ENCODE results near the gene EPB41L1.
A peak's percentile ranks its signal among the peaks of the same experiment; 100 is the strongest.

The EPB41L1 gene

GRCh38 chr20:36200451-36200850 lies 45.9 kb downstream of the EPB41L1 start:
- Histone ChIP-seq H3K36me3 (ENCODE audit: control insufficient read depth, insufficient read depth, low read length) (no peaks in the 10 kb centered on the region), H2BK120ac (ENCODE audit: low read depth, low read length) (no peak overlapping the region), H4K8ac (ENCODE audit: low read depth, low read length) (no peak overlapping the region), H3K56ac (ENCODE audit: low read length) (no peak overlapping the region), H3K18ac (ENCODE audit: low read length) (no peak overlapping the region), H3K27ac (ENCODE audit: low read depth, low read length) (no peak overlapping the region), H3K4me2 (ENCODE audit: low read length) (no peak overlapping the region), H3K4me1 (ENCODE audit: control insufficient read depth, low read depth, low read length) (no peaks in the 10 kb centered on the region), H3K79me2 (ENCODE audit: control insufficient read depth, insufficient read depth, low read length) (no peaks in the 10 kb centered on the region), H2BK15ac (replicated peaks; ENCODE audit: low read depth) (no peak overlapping the region), H3K23ac (ENCODE audit: low read length) (no peak overlapping the region), H3K79me1 (ENCODE audit: low read length) (no peaks in the 10 kb centered on the region), H2BK5ac (ENCODE audit: low read length) (no peak overlapping the region), H3K27me3 (ENCODE audit: insufficient read depth, low read length, poor library complexity) (no peaks in the 10 kb centered on the region), H2AK5ac (ENCODE audit: low read length) (no peak overlapping the region), H3K4me3 (ENCODE audit: low read length) (no peak overlapping the region), H3K9ac (ENCODE audit: low read length) (no peak overlapping the region), H4K5ac (ENCODE audit: low read length) (no peak overlapping the region), H3K4ac (ENCODE audit: low read depth, low read length) (no peak overlapping the region)
- no CpG with 5 or more reads among the region's 1 CpG for WGBS (ENCODE audit: extremely low coverage, insufficient coverage, low lambda C conversion rate)
- DNase-seq, result no peak

GRCh38 chr20:36201198-36201597 lies 46.7 kb downstream of the EPB41L1 start:
- no peak overlapping the region for H3K4ac ChIP-seq (ENCODE audit: low read depth, low read length)
- H3K4me1 ChIP-seq (ENCODE audit: control insufficient read depth, low read depth, low read length), result no peaks in the 10 kb centered on the region
- H4K5ac ChIP-seq (ENCODE audit: low read length), result no peak overlapping the region
- H2AK5ac ChIP-seq (ENCODE audit: low read length), result no peak overlapping the region
- no peak overlapping the region for H2BK120ac ChIP-seq (ENCODE audit: low read depth, low read length)
- WGBS (ENCODE audit: extremely low coverage, insufficient coverage, low lambda C conversion rate), result no CpG with 5 or more reads among the region's 4 CpGs
- H3K18ac ChIP-seq (ENCODE audit: low read length), result no peak overlapping the region
- DNase-seq, result no peak
- H3K36me3 ChIP-seq (ENCODE audit: control insufficient read depth, insufficient read depth, low read length), result no peaks in the 10 kb centered on the region
- H3K9ac ChIP-seq (ENCODE audit: low read length), result no peak overlapping the region
- no peak overlapping the region for H3K4me3 ChIP-seq (ENCODE audit: low read length)
- no peak overlapping the region for H3K23ac ChIP-seq (ENCODE audit: low read length)
- no peak overlapping the region for H3K4me2 ChIP-seq (ENCODE audit: low read length)
- no peak overlapping the region for H4K8ac ChIP-seq (ENCODE audit: low read depth, low read length)
- H3K27me3 ChIP-seq (ENCODE audit: insufficient read depth, low read length, poor library complexity), result no peaks in the 10 kb centered on the region
- no peak overlapping the region for H3K56ac ChIP-seq (ENCODE audit: low read length)
- H3K79me2 ChIP-seq (ENCODE audit: control insufficient read depth, insufficient read depth, low read length), result no peaks in the 10 kb centered on the region
- H2BK15ac ChIP-seq (replicated peaks; ENCODE audit: low read depth), result no peak overlapping the region
- no peaks in the 10 kb centered on the region for H3K79me1 ChIP-seq (ENCODE audit: low read length)
- no peak overlapping the region for H2BK5ac ChIP-seq (ENCODE audit: low read length)
- no peak overlapping the region for H3K27ac ChIP-seq (ENCODE audit: low read depth, low read length)

- no CpG with 5 or more reads among the region's 18 CpGs for WGBS (ENCODE audit: extremely low coverage, insufficient coverage, low lambda C conversion rate)
- Histone ChIP-seq H3K79me1 (ENCODE audit: low read length) (no peaks in the 10 kb centered on the region), H4K5ac (ENCODE audit: low read length) (no peak overlapping the region), H3K9ac (ENCODE audit: low read length) (no peak overlapping the region), H3K27ac (ENCODE audit: low read depth, low read length) (no peak overlapping the region), H3K18ac (ENCODE audit: low read length) (no peak overlapping the region), H3K4ac (ENCODE audit: low read depth, low read length) (no peak overlapping the region), H2BK5ac (ENCODE audit: low read length) (no peak overlapping the region), H4K8ac (ENCODE audit: low read depth, low read length) (no peak overlapping the region), H3K27me3 (ENCODE audit: insufficient read depth, low read length, poor library complexity) (no peaks in the 10 kb centered on the region), H2BK120ac (ENCODE audit: low read depth, low read length) (no peak overlapping the region), H3K56ac (ENCODE audit: low read length) (no peak overlapping the region), H2BK15ac (replicated peaks; ENCODE audit: low read depth) (no peak overlapping the region), H2AK5ac (ENCODE audit: low read length) (no peak overlapping the region), H3K36me3 (ENCODE audit: control insufficient read depth, insufficient read depth, low read length) (no peaks in the 10 kb centered on the region), H3K4me2 (ENCODE audit: low read length) (no peak overlapping the region), H3K79me2 (ENCODE audit: control insufficient read depth, insufficient read depth, low read length) (no peaks in the 10 kb centered on the region), H3K4me3 (ENCODE audit: low read length) (no peak overlapping the region), H3K4me1 (ENCODE audit: control insufficient read depth, low read depth, low read length) (no peaks in the 10 kb centered on the region), H3K23ac (ENCODE audit: low read length) (no peak overlapping the region)
- DNase-seq, result peak; percentile 78
Measured at GRCh38 chr20:36202891-36203338, 48.4 kb downstream of the EPB41L1 start.

GRCh38 chr20:36203861-36204260 lies 49.3 kb downstream of the EPB41L1 start:
- Histone ChIP-seq H3K4me1 (ENCODE audit: control insufficient read depth, low read depth, low read length) (no peaks in the 10 kb centered on the region), H2BK5ac (ENCODE audit: low read length) (no peak overlapping the region), H4K5ac (ENCODE audit: low read length) (no peak overlapping the region), H3K79me1 (ENCODE audit: low read length) (no peaks in the 10 kb centered on the region), H3K4me3 (ENCODE audit: low read length) (no peak overlapping the region), H3K36me3 (ENCODE audit: control insufficient read depth, insufficient read depth, low read length) (no peaks in the 10 kb centered on the region), H3K9ac (ENCODE audit: low read length) (no peak overlapping the region), H3K18ac (ENCODE audit: low read length) (no peak overlapping the region), H3K56ac (ENCODE audit: low read length) (no peak overlapping the region), H2BK15ac (replicated peaks; ENCODE audit: low read depth) (no peak overlapping the region), H2BK120ac (ENCODE audit: low read depth, low read length) (no peak overlapping the region), H3K27ac (ENCODE audit: low read depth, low read length) (no peak overlapping the region), H3K4ac (ENCODE audit: low read depth, low read length) (no peak overlapping the region), H3K79me2 (ENCODE audit: control insufficient read depth, insufficient read depth, low read length) (no peaks in the 10 kb centered on the region), H2AK5ac (ENCODE audit: low read length) (no peak overlapping the region), H4K8ac (ENCODE audit: low read depth, low read length) (no peak overlapping the region), H3K27me3 (ENCODE audit: insufficient read depth, low read length, poor library complexity) (no peaks in the 10 kb centered on the region), H3K4me2 (ENCODE audit: low read length) (no peak overlapping the region), H3K23ac (ENCODE audit: low read length) (no peak overlapping the region)
- no CpG with 5 or more reads among the region's 3 CpGs for WGBS (ENCODE audit: extremely low coverage, insufficient coverage, low lambda C conversion rate)
- no peak for DNase-seq

DNA sequence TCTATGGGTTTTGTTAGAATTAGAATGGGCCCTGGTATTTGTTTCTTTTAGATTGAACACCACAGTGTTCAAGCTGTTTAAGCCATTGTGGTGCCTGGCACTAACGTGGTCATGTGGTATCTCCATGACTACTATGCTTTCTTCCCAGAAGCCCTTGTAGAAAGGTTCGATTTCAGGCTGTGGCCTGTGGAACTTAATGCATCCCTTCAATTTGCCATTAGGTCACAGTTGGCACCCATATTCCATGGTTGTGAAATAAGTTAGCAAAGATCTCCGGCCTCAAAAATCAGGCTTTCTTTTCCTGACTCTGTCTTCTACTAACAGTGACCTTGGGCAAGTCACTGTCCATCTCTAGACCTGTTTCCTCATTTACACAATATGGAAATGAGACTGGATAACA lies 50.5 kb downstream of the EPB41L1 start:
- no peak overlapping the region for H4K8ac ChIP-seq (ENCODE audit: low read depth, low read length)
- WGBS (ENCODE audit: extremely low coverage, insufficient coverage, low lambda C conversion rate), result no CpG with 5 or more reads among the region's 3 CpGs
- H3K18ac ChIP-seq (ENCODE audit: low read length), result no peak overlapping the region
- H2BK120ac ChIP-seq (ENCODE audit: low read depth, low read length), result no peak overlapping the region
- H3K9ac ChIP-seq (ENCODE audit: low read length), result no peak overlapping the region
- H3K4me2 ChIP-seq (ENCODE audit: low read length), result no peak overlapping the region
- H4K5ac ChIP-seq (ENCODE audit: low read length), result no peak overlapping the region
- no peak overlapping the region for H2AK5ac ChIP-seq (ENCODE audit: low read length)
- no peaks in the 10 kb centered on the region for H3K4me1 ChIP-seq (ENCODE audit: control insufficient read depth, low read depth, low read length)
- no peak overlapping the region for H3K4ac ChIP-seq (ENCODE audit: low read depth, low read length)
- no peaks in the 10 kb centered on the region for H3K27me3 ChIP-seq (ENCODE audit: insufficient read depth, low read length, poor library complexity)
- H2BK5ac ChIP-seq (ENCODE audit: low read length), result no peak overlapping the region
- no peak overlapping the region for H3K23ac ChIP-seq (ENCODE audit: low read length)
- H3K36me3 ChIP-seq (ENCODE audit: control insufficient read depth, insufficient read depth, low read length), result no peaks in the 10 kb centered on the region
- no peak overlapping the region for H3K27ac ChIP-seq (ENCODE audit: low read depth, low read length)
- no peak overlapping the region for H3K4me3 ChIP-seq (ENCODE audit: low read length)
- no peaks in the 10 kb centered on the region for H3K79me2 ChIP-seq (ENCODE audit: control insufficient read depth, insufficient read depth, low read length)
- no peaks in the 10 kb centered on the region for H3K79me1 ChIP-seq (ENCODE audit: low read length)
- no peak overlapping the region for H2BK15ac ChIP-seq (replicated peaks; ENCODE audit: low read depth)
- H3K56ac ChIP-seq (ENCODE audit: low read length), result no peak overlapping the region
- DNase-seq, result no peak

DNA sequence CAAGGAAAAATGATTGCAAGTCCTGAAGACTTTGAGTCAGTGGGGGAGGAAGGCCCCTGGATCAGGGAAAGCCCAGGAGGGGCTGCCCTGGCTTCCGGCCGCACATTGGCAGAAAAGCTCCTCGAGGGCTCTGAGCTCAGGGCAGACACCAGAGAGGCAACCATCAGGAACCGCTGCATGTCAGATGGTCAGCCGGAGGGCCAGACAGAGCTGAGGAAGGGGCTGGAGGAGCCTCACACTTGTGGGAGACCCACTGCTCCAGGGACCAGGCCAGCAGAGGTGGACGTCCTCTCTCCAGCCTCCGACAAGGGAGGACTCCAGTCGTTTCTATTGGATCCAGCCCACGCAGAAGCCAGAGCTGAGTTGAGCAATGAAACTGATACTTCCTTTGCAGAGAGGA lies 51.5 kb downstream of the EPB41L1 start:
- Histone ChIP-seq H3K27ac (ENCODE audit: low read depth, low read length) (no peak overlapping the region), H3K79me1 (ENCODE audit: low read length) (no peaks in the 10 kb centered on the region), H3K4me1 (ENCODE audit: control insufficient read depth, low read depth, low read length) (no peaks in the 10 kb centered on the region), H3K4me3 (ENCODE audit: low read length) (no peak overlapping the region), H3K9ac (ENCODE audit: low read length) (no peak overlapping the region), H2BK15ac (replicated peaks; ENCODE audit: low read depth) (no peak overlapping the region), H3K79me2 (ENCODE audit: control insufficient read depth, insufficient read depth, low read length) (no peaks in the 10 kb centered on the region), H4K5ac (ENCODE audit: low read length) (no peak overlapping the region), H3K23ac (ENCODE audit: low read length) (no peak overlapping the region), H3K27me3 (ENCODE audit: insufficient read depth, low read length, poor library complexity) (no peaks in the 10 kb centered on the region), H2BK120ac (ENCODE audit: low read depth, low read length) (no peak overlapping the region), H3K4ac (ENCODE audit: low read depth, low read length) (no peak overlapping the region), H2BK5ac (ENCODE audit: low read length) (no peak overlapping the region), H3K56ac (ENCODE audit: low read length) (no peak overlapping the region), H4K8ac (ENCODE audit: low read depth, low read length) (no peak overlapping the region), H3K36me3 (ENCODE audit: control insufficient read depth, insufficient read depth, low read length) (no peaks in the 10 kb centered on the region), H3K18ac (ENCODE audit: low read length) (no peak overlapping the region), H2AK5ac (ENCODE audit: low read length) (no peak overlapping the region), H3K4me2 (ENCODE audit: low read length) (no peak overlapping the region)
- no CpG with 5 or more reads among the region's 9 CpGs for WGBS (ENCODE audit: extremely low coverage, insufficient coverage, low lambda C conversion rate)
- no peak for DNase-seq

Measured in mesendoderm (in vitro differentiated cells).